ENCODE data around the gene GSDMA. TPM values are rescaled to one million over a fixed set of nuclear protein-coding genes. Genes with fewer than 3 reads are reported as not detected.

The GSDMA gene
- total and polyA plus RNA-seq, 2 donors from 2014 or later, result 0.47 to 0.80 TPM

DNA sequence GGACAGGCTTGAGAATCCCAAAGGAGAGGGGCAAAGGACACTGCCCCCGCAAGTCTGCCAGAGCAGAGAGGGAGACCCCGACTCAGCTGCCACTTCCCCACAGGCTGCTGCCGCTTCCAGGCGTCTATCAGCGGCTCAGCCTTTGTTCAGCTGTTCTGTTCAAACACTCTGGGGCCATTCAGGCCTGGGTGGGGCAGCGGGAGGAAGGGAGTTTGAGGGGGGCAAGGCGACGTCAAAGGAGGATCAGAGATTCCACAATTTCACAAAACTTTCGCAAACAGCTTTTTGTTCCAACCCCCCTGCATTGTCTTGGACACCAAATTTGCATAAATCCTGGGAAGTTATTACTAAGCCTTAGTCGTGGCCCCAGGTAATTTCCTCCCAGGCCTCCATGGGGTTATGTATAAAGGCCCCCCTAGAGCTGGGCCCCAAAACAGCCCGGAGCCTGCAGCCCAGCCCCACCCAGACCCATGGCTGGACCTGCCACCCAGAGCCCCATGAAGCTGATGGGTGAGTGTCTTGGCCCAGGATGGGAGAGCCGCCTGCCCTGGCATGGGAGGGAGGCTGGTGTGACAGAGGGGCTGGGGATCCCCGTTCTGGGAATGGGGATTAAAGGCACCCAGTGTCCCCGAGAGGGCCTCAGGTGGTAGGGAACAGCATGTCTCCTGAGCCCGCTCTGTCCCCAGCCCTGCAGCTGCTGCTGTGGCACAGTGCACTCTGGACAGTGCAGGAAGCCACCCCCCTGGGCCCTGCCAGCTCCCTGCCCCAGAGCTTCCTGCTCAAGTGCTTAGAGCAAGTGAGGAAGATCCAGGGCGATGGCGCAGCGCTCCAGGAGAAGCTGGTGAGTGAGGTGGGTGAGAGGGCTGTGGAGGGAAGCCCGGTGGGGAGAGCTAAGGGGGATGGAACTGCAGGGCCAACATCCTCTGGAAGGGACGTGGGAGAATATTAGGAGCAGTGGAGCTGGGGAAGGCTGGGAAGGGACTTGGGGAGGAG is 52.5 kb downstream of the GSDMA start, which contains the start of gene CSF3:
Gene CSF3, plus strand, starts transcription at position 436 of the 993 bp plus-strand sequence. Its CDS starts 35 bp downstream, at position 471.
- peaks cover 0 to 2% (median 0%) of the 10 kb centered on the region in 3 donors for H3K36me3 ChIP-seq (ENCODE audit: control insufficient read depth in 2 of 3, insufficient read depth in 3 of 3, low read length in 3 of 3)
- no peak for FAIRE-seq

DNA sequence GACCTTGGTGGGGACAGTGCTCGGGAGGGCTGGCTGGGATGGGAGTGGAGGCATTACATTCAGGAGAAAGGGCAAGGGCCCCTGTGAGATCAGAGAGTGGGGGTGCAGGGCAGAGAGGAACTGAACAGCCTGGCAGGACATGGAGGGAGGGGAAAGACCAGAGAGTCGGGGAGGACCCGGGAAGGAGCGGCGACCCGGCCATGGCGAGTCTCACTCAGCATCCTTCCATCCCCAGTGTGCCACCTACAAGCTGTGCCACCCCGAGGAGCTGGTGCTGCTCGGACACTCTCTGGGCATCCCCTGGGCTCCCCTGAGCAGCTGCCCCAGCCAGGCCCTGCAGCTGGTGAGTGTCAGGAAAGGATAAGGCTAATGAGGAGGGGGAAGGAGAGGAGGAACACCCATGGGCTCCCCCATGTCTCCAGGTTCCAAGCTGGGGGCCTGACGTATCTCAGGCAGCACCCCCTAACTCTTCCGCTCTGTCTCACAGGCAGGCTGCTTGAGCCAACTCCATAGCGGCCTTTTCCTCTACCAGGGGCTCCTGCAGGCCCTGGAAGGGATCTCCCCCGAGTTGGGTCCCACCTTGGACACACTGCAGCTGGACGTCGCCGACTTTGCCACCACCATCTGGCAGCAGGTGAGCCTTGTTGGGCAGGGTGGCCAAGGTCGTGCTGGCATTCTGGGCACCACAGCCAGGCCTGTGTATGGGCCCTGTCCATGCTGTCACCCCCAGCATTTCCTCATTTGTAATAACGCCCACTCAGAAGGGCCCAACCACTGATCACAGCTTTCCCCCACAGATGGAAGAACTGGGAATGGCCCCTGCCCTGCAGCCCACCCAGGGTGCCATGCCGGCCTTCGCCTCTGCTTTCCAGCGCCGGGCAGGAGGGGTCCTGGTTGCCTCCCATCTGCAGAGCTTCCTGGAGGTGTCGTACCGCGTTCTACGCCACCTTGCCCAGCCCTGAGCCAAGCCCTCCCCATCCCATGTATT is 53.5 kb downstream of the GSDMA start:
- no peak for FAIRE-seq

More for the DNA sequence above, 52.5 kb downstream of the GSDMA start, which contains the start of gene CSF3:
- TF ChIP-seq, protein P1, sequence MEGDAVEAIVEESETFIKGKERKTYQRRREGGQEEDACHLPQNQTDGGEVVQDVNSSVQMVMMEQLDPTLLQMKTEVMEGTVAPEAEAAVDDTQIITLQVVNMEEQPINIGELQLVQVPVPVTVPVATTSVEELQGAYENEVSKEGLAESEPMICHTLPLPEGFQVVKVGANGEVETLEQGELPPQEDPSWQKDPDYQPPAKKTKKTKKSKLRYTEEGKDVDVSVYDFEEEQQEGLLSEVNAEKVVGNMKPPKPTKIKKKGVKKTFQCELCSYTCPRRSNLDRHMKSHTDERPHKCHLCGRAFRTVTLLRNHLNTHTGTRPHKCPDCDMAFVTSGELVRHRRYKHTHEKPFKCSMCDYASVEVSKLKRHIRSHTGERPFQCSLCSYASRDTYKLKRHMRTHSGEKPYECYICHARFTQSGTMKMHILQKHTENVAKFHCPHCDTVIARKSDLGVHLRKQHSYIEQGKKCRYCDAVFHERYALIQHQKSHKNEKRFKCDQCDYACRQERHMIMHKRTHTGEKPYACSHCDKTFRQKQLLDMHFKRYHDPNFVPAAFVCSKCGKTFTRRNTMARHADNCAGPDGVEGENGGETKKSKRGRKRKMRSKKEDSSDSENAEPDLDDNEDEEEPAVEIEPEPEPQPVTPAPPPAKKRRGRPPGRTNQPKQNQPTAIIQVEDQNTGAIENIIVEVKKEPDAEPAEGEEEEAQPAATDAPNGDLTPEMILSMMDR (IDR thresholded peaks at IDR 0.05; ENCODE audit: borderline replicate concordance, extremely low read depth, insufficient read depth), result no peak
- Histone ChIP-seq H3K9me3 (ENCODE audit: control insufficient read depth in 2 of 3, insufficient read depth in 1 of 3, low read length in 3 of 3) (no peaks in the 10 kb centered on the region), H3K4me3 (ENCODE audit: low read length in 3 of 3) (no peak within 1 kb of the TSS), H3K9ac (ENCODE audit: low read length in 3 of 3) (no peak within 1 kb of the TSS), H3K4me1 (ENCODE audit: control insufficient read depth in 2 of 3, insufficient read depth in 2 of 3, low read depth in 1 of 3, low read length in 3 of 3) (peaks cover 0 to 9% (median 4%) of the 10 kb centered on the region in 3 donors), H3K27ac (ENCODE audit: low read depth in 2 of 2, low read length in 2 of 2) (peak within 1 kb of the TSS in 1 of 2 donors; percentile 41), H3K27me3 (ENCODE audit: control insufficient read depth, insufficient read depth, low read length) (no peaks in the 10 kb centered on the region)
- intact Hi-C loops (cut with DNase I), result loop anchor here (10.0 kb wide), 2 partner anchors 150 to 270 kb away; partner anchors contain the start of gene CDC6
- DNase-seq, result no peak

More for the DNA sequence above, 53.5 kb downstream of the GSDMA start:
- Histone ChIP-seq H3K27me3 (ENCODE audit: control insufficient read depth, insufficient read depth, low read length) (no peaks in the 10 kb centered on the region), H3K4me3 (ENCODE audit: low read length in 3 of 3) (no peak overlapping the region), H3K4me1 (ENCODE audit: control insufficient read depth in 2 of 3, insufficient read depth in 2 of 3, low read depth in 1 of 3, low read length in 3 of 3) (peaks cover 0 to 9% (median 4%) of the 10 kb centered on the region in 3 donors), H3K36me3 (ENCODE audit: control insufficient read depth in 2 of 3, insufficient read depth in 3 of 3, low read length in 3 of 3) (peaks cover 0 to 4% (median 0%) of the 10 kb centered on the region in 3 donors), H3K27ac (ENCODE audit: low read depth in 2 of 2, low read length in 2 of 2) (no peak overlapping the region), H3K9ac (ENCODE audit: low read length in 3 of 3) (no peak overlapping the region), H3K9me3 (ENCODE audit: control insufficient read depth in 2 of 3, insufficient read depth in 1 of 3, low read length in 3 of 3) (no peaks in the 10 kb centered on the region)
- no peak for DNase-seq
- TF ChIP-seq, protein P1 (IDR thresholded peaks at IDR 0.05; ENCODE audit: borderline replicate concordance, extremely low read depth, insufficient read depth), result no peak
- intact Hi-C loops (cut with DNase I), result loop anchor here (10.0 kb wide), 2 partner anchors 149 to 269 kb away; partner anchors contain the start of gene CDC6
